Activated CD4-positive, alpha-beta T cell treated with anti-CD3 and anti-CD28 coated beads, Interleukin-2, amount 10 ng/mL, durations not matched to agents 24 days and 14 days (primary cell): ENCODE measurements around the gene CD8A. TPM values are rescaled to one million over a fixed set of nuclear protein-coding genes. Genes with fewer than 3 reads are reported as not detected.

Experiments
- DNase-seq: peaks from one replicate; pipeline ENCODE4 v3.0.0; 2022
- H3K27ac Mint-ChIP-seq: one replicate; pipeline ENCODE4 v1.8.0; 2022; ENCODE audit warnings: mild to moderate bottlenecking, mixed read lengths
- H3K27me3 Mint-ChIP-seq: one replicate; pipeline ENCODE4 v1.8.0; 2022; ENCODE audit warnings: mixed read lengths
- H3K36me3 Mint-ChIP-seq: one replicate; pipeline ENCODE4 v1.8.0; 2022; ENCODE audit warnings: low read depth, mild to moderate bottlenecking, mixed read lengths
- H3K4me1 Mint-ChIP-seq: one replicate; pipeline ENCODE4 v1.8.0; 2021; ENCODE audit warnings: mixed read lengths
- H3K4me3 Mint-ChIP-seq: one replicate; pipeline ENCODE4 v1.8.0; 2022; ENCODE audit warnings: mild to moderate bottlenecking, moderate library complexity, mixed read lengths
- H3K9me3 Mint-ChIP-seq: one replicate; pipeline ENCODE4 v1.8.0; 2021; ENCODE audit warnings: mixed read lengths
- intact Hi-C: fragments of 100-400 bp; cut with micrococcal nuclease; formaldehyde crosslinking; loops from one replicate; pipeline ENCODE4 v1.15.1; 2023
- total RNA-seq: library from RNA; stranded (reverse); gene quantifications from 2 replicates; pipeline ENCODE4 v1.2.3, GENCODE V29; 2022

The CD8A gene
- total RNA-seq, 1 donor from 2014 or later: 1.3 TPM

DNA sequence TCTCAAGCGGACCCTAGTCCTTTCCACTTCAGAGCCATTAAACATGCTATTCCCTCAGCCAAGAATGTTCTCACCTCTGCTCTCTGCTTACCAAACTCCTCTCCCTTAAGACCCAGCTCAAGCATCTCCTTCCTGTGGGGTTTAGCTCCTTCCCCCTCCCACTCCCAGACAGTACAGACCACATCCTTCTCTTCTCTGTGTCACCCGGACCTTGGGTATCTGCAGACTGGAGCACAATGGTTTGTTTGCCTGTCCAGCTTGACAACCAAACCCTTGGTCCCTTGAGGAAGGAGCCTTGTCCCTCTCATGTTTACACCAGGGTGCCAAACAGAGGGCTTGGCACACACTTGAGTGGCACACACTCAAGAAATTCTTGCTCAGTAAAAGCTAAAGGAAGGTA, 4.1 kb upstream of the CD8A start:
- Mint-ChIP-seq H3K36me3 (peaks cover 22% of the 10 kb centered on the region), H3K4me1 (peaks cover 39% of the 10 kb centered on the region), H3K27ac (no peak overlapping the region), H3K9me3 (peaks cover 28% of the 10 kb centered on the region), H3K27me3 (peaks cover 41% of the 10 kb centered on the region), H3K4me3 (peak overlapping the region; percentile 10)
- DNase-seq: peak; percentile 70
- intact Hi-C loops: no loop called here

DNA sequence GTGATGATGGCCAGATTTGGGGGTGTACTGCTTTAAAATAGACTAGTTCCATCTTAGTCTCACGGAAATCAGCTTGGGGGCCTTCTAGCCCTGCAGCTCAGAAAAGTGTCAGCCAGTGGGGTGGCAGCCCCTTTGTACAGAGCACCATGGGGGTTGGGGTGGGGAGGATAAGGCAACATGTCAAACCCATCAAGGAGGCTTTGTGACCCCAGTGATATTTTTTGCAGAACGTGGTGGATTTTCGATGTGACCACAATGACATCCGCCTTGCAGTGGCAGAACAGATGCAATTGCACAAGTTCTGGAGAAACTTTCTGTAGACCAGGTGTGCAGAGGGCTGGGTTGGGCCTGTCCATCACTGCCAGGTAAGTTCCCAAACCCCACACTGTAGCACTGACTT, 3.0 kb upstream of the CD8A start:
- intact Hi-C loops: no loop called here
- H3K27me3 Mint-ChIP-seq: peaks cover 46% of the 10 kb centered on the region
- H3K27ac Mint-ChIP-seq: no peak overlapping the region
- H3K9me3 Mint-ChIP-seq: peaks cover 28% of the 10 kb centered on the region
- peaks cover 40% of the 10 kb centered on the region for H3K4me1 Mint-ChIP-seq
- peak; percentile 60 for DNase-seq
- H3K36me3 Mint-ChIP-seq: peaks cover 22% of the 10 kb centered on the region
- peak overlapping the region; percentile 24 for H3K4me3 Mint-ChIP-seq

DNA sequence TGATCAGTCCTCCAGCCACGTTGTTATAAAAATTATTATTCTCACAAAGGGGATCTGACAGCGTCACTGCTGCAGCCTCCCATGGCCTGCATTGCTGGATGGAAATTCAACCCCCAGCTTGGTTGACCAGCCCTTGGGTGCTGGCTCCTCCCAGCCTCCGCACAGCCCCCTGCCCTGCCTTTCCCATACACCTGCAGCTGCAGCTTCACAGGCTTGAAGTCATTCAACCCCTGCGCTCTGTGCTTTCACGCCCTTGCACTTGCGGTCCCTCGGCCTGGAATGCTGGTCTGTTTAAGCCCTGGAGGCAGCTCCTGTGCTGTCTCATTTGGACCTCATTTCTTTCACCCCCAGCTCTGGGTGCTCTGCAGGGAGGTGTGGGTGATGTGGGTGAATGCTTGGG, 860 bp upstream of the CD8A start:
- Mint-ChIP-seq H3K4me3 (peak overlapping the region; percentile 86), H3K27ac (no peak overlapping the region), H3K27me3 (peaks cover 58% of the 10 kb centered on the region), H3K4me1 (peaks cover 40% of the 10 kb centered on the region), H3K36me3 (peaks cover 14% of the 10 kb centered on the region), H3K9me3 (peaks cover 16% of the 10 kb centered on the region)
- DNase-seq: no peak
- intact Hi-C loops: no loop called here

DNA sequence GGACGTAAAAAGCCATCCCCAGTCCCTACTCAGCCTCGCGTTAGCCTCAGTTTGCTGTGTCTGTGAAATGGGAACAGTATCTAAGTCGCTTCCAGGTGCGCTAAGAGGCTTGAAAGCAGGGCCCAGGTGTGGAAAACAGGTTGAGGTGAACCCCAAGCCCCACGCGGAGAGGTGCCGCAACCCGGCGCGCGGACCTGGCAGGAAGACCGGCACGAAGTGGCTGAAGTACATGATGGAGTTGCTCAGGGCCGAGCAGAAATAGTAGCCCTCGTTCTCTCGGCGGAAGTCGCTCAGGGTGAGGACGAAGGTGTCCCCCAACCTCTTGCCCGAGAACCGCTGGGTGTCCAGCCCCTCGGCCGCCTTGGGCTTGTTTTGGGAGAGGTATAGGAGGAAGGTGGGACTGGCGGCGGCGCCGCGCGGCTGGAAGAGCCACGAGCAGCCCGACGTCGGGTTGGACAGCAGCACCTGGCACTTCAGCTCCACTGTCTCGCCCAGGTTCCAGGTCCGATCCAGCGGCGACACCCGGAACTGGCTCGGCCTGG, 508 bp downstream of the CD8A start:
- DNase-seq: peak; percentile 68
- peaks cover 39% of the 10 kb centered on the region for H3K4me1 Mint-ChIP-seq

DNA sequence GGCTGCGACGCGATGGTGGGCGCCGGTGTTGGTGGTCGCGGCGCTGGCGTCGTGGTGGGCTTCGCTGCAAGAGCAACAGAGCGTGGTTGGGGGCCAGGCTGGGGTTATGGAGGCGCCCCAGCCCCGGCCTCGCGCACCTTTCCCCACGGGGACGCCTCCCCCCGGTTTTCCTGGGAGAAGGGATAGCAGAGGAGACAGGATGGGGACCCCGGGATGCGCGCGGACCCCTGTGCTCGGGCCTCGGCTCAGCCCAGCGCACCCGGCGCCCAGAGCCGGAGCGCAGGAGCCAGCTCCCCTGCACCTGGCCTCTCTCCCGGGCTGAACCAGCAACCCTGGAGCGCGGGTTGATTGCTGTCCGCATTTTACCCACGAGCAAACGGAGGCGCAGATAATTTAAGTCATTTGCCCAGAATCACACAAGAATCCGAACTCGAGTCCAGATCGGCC, 1.0 kb downstream of the CD8A start:
- DNase-seq: no peak
- Mint-ChIP-seq H3K27ac (no peak overlapping the region), H3K9me3 (no peaks in the 10 kb centered on the region), H3K36me3 (peaks cover 4% of the 10 kb centered on the region), H3K4me1 (peaks cover 34% of the 10 kb centered on the region), H3K27me3 (peaks cover 65% of the 10 kb centered on the region), H3K4me3 (peak overlapping the region; percentile 70)
- intact Hi-C loops: no loop called here

More for the DNA sequence above, 508 bp downstream of the CD8A start:
- Mint-ChIP-seq H3K9me3 (peaks cover 4% of the 10 kb centered on the region), H3K27ac (no peak overlapping the region), H3K27me3 (peaks cover 65% of the 10 kb centered on the region), H3K36me3 (peaks cover 8% of the 10 kb centered on the region), H3K4me3 (peak overlapping the region; percentile 70)
- intact Hi-C loops: no loop called here

DNA sequence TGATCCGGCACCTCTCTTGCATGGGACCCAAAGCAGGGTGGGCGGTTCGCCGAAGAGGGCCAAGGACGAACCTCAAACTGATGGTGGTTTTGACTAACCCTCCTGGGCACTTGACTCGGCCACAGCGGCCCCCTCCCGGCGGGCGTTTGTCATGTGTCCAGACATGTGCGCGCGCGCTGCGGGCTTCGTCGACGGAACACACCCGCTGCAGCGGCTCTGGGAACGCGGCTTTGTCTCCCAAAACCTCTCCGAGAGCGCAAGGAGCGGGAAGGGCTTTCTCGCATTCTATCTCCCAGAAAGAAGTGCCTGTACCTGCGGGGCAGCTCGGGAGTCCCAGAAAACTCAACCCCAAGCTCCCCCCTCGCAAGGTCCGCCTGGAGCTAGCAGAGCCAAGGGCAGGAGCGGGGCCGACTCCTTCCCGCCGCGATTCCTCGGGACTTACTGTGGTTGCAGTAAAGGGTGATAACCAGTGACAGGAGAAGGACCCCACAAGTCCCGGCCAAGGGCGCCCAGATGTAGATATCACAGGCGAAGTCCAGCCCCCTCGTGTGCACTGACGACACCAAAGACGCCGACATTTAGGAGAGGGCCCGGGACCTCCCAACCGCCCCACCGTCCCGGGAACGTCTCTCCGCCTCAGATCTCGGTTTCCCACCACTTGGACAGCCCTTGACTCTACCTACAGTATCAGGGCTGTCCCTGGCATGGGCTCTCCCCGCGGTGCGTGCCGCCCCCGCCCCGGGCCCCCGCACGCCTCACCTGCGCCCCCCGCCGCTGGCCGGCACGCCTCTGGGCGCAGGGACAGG, 1.6 kb downstream of the CD8A start:
- intact Hi-C loops: no loop called here
- H3K36me3 Mint-ChIP-seq: peaks cover 4% of the 10 kb centered on the region
- H3K4me3 Mint-ChIP-seq: no peak overlapping the region
- H3K27me3 Mint-ChIP-seq: peaks cover 65% of the 10 kb centered on the region
- H3K9me3 Mint-ChIP-seq: no peaks in the 10 kb centered on the region
- H3K27ac Mint-ChIP-seq: no peak overlapping the region
- DNase-seq: no peak
- peaks cover 30% of the 10 kb centered on the region for H3K4me1 Mint-ChIP-seq

DNA sequence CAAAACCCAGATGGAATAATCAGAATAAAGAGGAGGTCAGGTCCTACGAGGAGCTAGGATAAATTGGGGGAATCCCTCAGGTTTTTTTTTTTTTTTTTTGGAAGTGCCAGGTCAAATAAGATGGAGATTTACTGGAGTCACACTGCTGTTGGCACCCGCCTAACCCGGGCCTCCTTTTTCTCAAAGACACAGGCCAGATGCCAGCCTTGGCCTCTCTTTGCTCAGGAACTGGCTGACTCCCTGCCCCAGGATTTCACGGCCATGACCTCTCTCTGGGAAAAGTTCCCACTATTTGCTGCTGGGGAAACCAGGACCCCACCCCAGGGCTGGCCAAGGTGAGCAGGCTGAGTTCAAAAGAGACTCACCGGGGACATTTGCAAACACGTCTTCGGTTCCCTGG, 2.5 kb downstream of the CD8A start:
- Mint-ChIP-seq H3K27ac (no peak overlapping the region), H3K9me3 (no peaks in the 10 kb centered on the region), H3K27me3 (peaks cover 58% of the 10 kb centered on the region), H3K4me1 (peaks cover 22% of the 10 kb centered on the region), H3K36me3 (peaks cover 4% of the 10 kb centered on the region), H3K4me3 (no peak overlapping the region)
- intact Hi-C loops: no loop called here
- no peak for DNase-seq

DNA sequence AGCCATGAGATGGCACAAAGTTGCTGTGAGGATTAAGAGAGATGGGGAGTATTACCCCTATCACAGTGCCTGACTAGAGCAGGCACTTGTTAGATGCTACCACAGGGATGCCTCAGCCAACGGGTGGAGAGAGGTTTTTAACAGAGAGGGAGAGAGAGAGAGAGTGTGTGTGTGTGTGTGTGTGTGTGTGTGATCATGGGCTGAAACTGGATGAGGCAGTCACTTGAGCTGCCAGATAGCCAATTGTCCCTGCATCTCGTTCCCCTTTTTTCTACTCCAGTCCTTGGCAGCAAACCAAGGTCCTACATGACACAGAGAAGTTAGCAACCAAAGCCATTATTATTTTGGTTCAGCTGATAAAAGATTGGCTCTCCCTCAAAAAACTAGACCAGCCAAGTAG, 3.0 kb downstream of the CD8A start:
- Mint-ChIP-seq H3K4me1 (peaks cover 18% of the 10 kb centered on the region), H3K4me3 (no peak overlapping the region), H3K9me3 (no peaks in the 10 kb centered on the region), H3K27me3 (peaks cover 54% of the 10 kb centered on the region), H3K36me3 (peaks cover 4% of the 10 kb centered on the region), H3K27ac (no peak overlapping the region)
- DNase-seq: no peak
- intact Hi-C loops: no loop called here

DNA sequence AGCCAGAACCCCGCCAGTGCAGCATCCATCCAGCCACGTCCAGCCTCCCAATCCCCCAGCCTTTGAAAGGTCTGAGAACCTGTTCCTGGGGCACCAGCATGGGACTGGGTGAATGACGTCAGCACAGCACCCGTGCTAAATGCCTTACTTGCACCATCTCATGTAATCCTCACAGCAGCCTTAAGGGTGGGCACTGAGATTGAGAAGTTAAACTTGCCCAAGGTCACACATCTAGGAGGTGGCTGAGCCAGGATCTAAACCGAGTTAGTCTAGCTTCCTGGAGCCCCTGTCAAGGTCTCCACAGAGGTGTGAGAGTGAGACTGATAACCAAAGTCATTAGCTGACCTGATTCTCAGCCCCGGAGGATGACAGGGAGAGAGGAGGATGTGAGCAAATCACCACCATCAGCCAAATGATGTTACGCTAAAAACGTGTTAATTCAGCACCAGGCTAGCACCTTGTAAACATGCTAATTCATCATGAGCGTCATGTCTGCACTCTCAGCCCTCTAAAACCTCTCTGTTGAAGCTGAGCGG, 4.6 kb downstream of the CD8A start:
- peaks cover 42% of the 10 kb centered on the region for H3K27me3 Mint-ChIP-seq
- DNase-seq: no peak
- peaks cover 2% of the 10 kb centered on the region for H3K36me3 Mint-ChIP-seq
- peaks cover 9% of the 10 kb centered on the region for H3K4me1 Mint-ChIP-seq
- intact Hi-C loops: no loop called here
- H3K4me3 Mint-ChIP-seq: no peak overlapping the region
- peak overlapping the region; percentile 11 for H3K27ac Mint-ChIP-seq
- no peaks in the 10 kb centered on the region for H3K9me3 Mint-ChIP-seq

DNA sequence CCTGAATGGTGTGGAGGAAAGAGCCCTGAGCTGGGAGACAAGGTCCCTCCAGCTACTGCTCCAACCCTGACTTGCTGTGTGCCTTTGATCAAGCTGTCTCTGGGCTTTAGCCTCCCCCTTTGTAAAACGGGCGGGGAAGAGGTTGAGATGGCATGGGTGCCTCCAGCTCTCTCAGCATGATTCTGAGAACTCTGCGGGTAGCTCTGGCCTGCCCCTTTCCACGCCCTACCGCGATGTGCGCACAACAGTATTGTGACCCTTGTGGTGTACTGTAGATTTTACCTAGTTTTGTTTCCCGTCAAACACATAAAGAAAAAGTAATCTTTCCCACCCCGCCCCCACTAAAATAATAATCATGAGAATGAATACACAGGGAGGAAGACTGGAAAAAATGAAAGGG, 5.3 kb downstream of the CD8A start:
- H3K27me3 Mint-ChIP-seq: peaks cover 39% of the 10 kb centered on the region
- H3K27ac Mint-ChIP-seq: no peak overlapping the region
- H3K4me1 Mint-ChIP-seq: peaks cover 6% of the 10 kb centered on the region
- no peaks in the 10 kb centered on the region for H3K36me3 Mint-ChIP-seq
- no peak for DNase-seq
- intact Hi-C loops: no loop called here
- no peak overlapping the region for H3K4me3 Mint-ChIP-seq
- no peaks in the 10 kb centered on the region for H3K9me3 Mint-ChIP-seq

DNA sequence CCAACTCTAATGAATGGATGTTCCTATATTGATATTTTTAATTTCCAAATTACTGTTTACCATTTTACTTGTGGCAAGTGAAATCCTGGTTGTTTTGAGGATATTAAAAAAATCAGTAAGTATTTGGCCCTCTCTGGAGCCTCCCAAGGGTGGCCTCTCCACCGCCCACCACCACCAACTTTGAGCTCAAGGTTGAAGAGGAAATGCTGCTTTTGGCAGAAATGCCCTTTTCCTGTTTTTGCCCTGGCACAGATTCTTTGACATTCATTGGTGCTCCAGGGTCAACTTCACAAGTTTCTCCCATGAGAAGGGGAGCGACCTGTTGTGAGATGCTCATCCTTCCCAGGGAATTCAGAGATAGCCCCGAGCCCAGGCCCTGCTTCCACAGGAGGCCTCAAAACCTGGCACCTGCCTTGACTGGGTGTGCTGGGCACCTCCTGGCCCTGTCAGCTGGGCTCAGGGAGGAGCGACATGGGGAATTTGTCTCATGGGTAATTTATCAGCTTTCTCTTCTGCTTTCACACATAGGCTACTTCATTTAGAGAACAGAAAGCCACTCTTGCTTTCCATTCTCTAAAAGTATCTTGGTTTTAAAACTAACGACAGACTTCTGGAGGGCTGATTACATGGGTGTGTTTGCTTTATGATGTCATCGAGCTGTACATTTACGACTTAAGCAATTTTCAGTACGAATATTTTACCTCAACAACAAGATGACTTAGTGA, 6.9 kb downstream of the CD8A start:
- Mint-ChIP-seq H3K4me1 (no peaks in the 10 kb centered on the region), H3K27me3 (peaks cover 29% of the 10 kb centered on the region), H3K9me3 (no peaks in the 10 kb centered on the region), H3K36me3 (no peaks in the 10 kb centered on the region), H3K27ac (no peak overlapping the region), H3K4me3 (no peak overlapping the region)
- intact Hi-C loops: no loop called here
- DNase-seq: no peak

DNA sequence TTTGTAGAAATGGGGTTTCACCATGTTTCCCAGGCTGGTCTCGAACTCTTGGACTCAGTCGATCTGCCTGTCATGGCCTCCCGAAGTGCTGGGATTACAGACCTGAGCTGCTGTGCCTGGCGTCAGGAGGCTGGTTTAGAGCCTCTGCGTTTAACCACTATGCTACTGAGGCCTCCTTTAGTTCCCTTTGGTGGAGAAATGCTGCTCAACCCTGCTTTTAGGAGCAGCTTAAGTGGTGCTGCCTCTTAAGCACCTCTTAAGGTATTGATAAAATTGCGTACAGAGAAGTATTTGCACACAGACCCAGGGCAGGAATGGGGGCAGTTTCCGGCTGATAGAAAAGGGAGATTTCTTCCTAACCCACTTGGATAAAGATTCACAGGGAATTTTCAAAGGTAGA, 8.0 kb downstream of the CD8A start:
- Mint-ChIP-seq H3K27me3 (peaks cover 19% of the 10 kb centered on the region), H3K9me3 (no peaks in the 10 kb centered on the region), H3K36me3 (no peaks in the 10 kb centered on the region)

DNA sequence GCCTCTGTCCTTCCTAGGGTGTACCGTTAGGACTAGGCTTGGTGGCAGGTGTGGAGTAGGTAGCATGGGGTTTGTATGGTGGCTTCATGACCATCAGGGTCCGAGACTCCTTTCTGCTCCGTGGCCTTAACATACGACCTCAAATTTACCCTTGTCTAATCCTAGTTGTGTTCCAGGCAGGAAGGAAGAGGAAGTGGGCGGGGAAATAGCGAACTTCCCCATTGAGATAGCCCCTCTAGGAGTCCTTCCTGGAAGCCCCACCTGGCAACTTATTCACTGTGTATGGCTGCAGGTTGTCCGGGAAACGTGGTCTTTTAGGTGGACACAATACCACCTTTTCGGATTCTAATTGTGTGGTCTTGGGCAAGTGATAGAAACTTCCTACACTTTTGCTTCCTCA, 9.3 kb downstream of the CD8A start:
- DNase-seq: no peak
- Mint-ChIP-seq H3K4me3 (no peak overlapping the region), H3K27ac (no peak overlapping the region), H3K9me3 (no peaks in the 10 kb centered on the region), H3K27me3 (peaks cover 10% of the 10 kb centered on the region), H3K36me3 (no peaks in the 10 kb centered on the region), H3K4me1 (no peaks in the 10 kb centered on the region)
- intact Hi-C loops: no loop called here

More for the DNA sequence above, 8.0 kb downstream of the CD8A start:
- Mint-ChIP-seq H3K4me3 (no peak overlapping the region), H3K27ac (no peak overlapping the region), H3K4me1 (no peaks in the 10 kb centered on the region)
- intact Hi-C loops: no loop called here
- DNase-seq: no peak

DNA sequence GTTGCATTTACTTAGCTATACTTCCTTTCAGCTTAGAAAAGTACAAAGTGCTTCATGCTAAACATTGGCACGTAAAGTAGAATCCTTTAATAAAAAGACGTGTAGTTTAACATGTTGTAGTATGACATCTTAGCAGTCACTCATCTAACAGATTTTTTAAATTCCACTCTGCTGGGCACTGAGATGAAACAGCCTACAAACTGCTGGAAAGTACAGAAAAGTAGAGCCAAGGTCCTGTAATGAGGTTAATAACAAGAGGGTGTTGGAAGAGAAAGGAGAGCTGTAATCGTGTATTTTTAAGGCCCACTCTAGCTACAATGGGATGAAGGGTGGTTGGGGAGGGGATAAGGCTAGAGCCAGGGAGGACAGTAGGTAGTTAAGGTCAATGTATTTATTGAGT, 10.7 kb downstream of the CD8A start:
- intact Hi-C loops: no loop called here

More for the DNA sequence above, 10.7 kb downstream of the CD8A start:
- no peak for DNase-seq
- Mint-ChIP-seq H3K9me3 (no peaks in the 10 kb centered on the region), H3K27me3 (no peaks in the 10 kb centered on the region), H3K27ac (no peak overlapping the region), H3K4me3 (no peak overlapping the region), H3K4me1 (no peaks in the 10 kb centered on the region), H3K36me3 (peaks cover under 1% of the 10 kb centered on the region)
